GM12874 (cell line): Measurements from ENCODE around the gene FETUB.

ENCODE experiments used
- TF ChIP-seq, protein P1 (sequence below): IDR thresholded peaks from 2 replicates; pipeline ENCODE4 v1.5.1; 2011; ENCODE audit warnings: low read depth, mild to moderate bottlenecking, control low read depth, low read length, moderate library complexity; ENCODE audit not compliant: insufficient read depth

Gene FETUB

DNA sequence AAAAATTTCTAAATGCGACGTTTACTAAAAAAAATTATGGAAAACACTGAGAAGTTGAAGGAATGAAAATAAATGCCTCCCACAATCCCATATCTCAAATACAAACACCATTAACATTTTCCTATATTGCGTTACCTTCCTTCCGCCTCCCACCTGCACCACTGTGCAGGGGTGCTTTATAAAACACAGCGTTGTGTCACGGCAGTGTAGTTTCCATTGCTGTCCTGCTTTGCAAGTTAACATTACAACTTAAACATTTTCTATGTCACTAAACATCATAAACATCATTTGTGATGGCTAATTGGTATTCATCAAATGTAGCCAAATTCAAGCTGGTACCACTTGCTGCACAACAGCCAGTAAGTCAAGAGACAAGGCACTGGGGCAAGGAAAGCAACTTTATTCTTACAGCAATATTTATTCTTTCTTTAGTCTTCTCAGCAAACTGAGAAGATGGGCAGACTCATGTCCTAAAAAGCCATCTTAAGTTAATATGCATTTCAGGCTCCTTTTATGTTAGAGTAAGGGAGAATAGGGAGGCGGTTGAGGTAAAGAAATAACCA is 12.3 kb upstream of the FETUB start:
- TF ChIP-seq, protein P1, sequence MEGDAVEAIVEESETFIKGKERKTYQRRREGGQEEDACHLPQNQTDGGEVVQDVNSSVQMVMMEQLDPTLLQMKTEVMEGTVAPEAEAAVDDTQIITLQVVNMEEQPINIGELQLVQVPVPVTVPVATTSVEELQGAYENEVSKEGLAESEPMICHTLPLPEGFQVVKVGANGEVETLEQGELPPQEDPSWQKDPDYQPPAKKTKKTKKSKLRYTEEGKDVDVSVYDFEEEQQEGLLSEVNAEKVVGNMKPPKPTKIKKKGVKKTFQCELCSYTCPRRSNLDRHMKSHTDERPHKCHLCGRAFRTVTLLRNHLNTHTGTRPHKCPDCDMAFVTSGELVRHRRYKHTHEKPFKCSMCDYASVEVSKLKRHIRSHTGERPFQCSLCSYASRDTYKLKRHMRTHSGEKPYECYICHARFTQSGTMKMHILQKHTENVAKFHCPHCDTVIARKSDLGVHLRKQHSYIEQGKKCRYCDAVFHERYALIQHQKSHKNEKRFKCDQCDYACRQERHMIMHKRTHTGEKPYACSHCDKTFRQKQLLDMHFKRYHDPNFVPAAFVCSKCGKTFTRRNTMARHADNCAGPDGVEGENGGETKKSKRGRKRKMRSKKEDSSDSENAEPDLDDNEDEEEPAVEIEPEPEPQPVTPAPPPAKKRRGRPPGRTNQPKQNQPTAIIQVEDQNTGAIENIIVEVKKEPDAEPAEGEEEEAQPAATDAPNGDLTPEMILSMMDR, result no peak

DNA sequence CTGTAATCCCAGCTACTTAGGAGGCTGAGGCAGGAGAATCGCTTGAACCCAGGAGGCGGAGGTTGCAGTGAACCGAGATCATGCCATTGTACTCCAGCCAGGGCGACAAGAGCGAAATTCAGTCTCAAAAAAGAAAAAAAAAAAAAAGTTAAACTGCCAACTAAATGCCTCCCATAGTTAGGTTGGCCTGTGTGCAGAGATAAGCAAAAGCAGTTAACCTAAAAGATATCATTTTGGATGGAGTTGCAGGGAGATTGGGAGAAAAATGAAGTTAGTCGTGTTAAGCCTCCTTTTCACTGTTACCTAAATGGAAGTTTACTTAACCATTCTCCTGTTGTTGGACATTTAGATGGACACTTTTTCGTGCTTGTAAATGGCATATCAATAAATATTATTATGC is 11.4 kb upstream of the FETUB start:
- TF ChIP-seq, protein P1, result no peak

DNA sequence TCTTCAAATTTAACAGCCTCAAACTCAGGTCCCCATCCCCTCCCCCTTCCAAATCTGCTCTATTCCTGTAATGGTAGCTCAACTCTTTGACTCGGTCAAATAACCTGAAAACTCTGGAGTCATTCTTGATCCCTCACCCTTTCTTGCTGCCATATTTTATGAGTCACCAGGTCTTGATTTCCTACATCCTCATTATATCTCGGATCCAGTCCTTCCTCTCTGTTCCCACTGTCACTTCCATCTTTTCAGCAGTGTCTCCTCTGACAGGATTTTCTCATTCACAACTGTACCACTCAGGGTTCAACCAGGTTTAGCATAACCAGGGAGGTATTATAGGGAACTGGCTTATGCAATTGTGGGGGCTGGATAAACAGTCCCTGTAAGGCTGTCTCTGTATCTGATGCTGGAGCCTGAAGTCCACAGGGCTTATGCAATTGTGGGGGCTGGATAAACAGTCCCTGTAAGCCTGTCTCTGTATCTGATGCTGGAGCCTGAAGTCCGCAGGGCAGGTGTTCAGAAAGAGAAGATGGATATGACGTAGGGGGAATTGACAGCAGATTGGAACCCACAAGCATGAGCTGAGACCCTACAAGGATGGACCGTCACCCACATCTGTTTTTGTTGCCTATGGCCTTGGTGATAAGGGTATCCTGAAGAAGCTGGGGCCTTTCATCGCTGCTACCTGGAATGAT is 9.1 kb upstream of the FETUB start:
- TF ChIP-seq, protein P1, result no peak

- TF ChIP-seq, protein P1, result no peak
Observed at GRCh38 chr3:186633481-186633880, 6.7 kb upstream of the FETUB start.

DNA sequence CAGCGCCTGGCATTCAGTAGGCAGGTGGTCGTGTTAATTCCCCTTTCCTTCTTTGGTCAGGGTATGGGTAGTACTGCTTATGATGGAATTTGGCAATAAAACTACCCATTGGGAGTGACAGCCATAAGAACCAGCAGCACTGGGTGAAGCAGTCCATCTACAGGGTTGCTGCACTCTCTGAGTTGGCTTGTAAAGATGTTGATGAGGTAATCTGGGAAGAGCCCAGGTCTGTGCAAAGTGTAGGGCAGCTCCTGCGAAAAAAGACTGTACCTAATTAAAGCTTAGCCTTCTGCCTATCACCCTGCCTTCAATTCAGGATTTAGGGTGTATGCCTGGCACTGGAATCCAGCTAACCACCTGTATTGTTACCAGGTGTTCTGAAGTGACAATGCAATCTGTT is 4.7 kb upstream of the FETUB start:
- TF ChIP-seq, protein P1, result no peak

GRCh38 chr3:186636536-186636935 is 3.7 kb upstream of the FETUB start:
- TF ChIP-seq, protein P1, result no peak

DNA sequence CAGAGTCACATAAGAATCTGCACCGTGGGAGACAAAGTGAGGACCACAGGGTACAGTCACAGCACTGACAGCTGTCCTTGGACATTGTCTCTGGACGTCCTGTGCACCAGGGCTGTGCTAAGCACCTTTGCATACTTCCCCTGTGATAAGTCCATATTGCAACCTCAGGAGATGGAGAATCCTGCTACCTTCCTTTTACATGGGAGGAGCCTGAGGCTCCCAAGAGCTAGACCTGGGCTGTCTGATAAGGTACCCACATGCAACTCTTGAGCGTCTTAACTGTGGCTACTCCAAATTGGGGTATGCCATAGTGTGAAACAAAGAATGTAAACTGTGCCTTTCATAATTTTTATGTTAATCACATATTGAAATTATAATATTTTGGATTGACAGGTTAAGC is 2.5 kb upstream of the FETUB start:
- TF ChIP-seq, protein P1, result no peak

DNA sequence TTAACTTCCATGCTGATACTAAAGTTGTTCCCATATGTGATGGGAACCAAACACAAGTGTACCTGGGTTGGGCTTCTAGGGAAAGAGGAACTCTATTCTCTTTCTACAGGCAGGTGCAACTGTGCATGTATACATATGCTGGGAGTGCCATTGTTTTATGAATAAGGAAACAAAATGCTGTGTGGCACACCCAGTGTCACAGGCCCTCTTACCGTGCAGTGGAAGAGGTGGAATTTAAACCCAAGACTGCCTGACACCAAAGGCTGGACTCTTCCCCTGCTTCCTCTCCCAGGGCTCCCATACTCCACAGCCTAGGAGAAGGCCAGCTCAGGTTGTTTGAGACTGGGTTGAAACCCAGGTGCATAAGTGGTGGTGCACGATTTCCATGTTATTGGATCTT is 1.9 kb upstream of the FETUB start:
- TF ChIP-seq, protein P1, result no peak
